SK-N-SH (cell line): ENCODE data around the gene BCAS3. TPM values are rescaled to one million over a fixed set of nuclear protein-coding genes. Genes with fewer than 3 reads are reported as not detected.

Source experiments
- CTCF ChIA-PET: fragments of 300-600, 350-600 bp; formaldehyde crosslinking; extraction: SDS; loops from one replicate; lab custom pipeline; 2021; lab: Yijun Ruan, JAX
- POLR2A ChIA-PET: fragments of 350-600 bp; sonication (Branson Sonifier 250); formaldehyde crosslinking; extraction: SDS; loops from one replicate; lab custom pipeline; 2020; ENCODE audit warnings: antibody characterized with exemption, inconsistent platforms; lab: Yijun Ruan, JAX
- DNase-seq: peaks from one replicate; pipeline ENCODE4 v3.0.0; 2012
- H2AFZ ChIP-seq: fragments of 200-600 bp; sonication (generic); 2 replicates; pipeline ENCODE4 v1.8.1; 2016; ENCODE audit warnings: antibody characterized with exemption, mild to moderate bottlenecking, low read depth
- H3F3A ChIP-seq: fragments of 200-600 bp; sonication (generic); replicated peaks from 2 replicates; pipeline ENCODE3; 2016; ENCODE audit warnings: antibody characterized with exemption, mild to moderate bottlenecking; ENCODE audit not compliant: insufficient read depth
- H3K27ac ChIP-seq, 2 experiments: fragments of 200-500 bp in 1 of 2; fragments of 200-600 bp in 1 of 2; sonication (Bioruptor generic) in 1 of 2; sonication (generic), shearing (Covaris generic) in 1 of 2; 2 replicates each; pipeline versions ENCODE4 v1.5.1 to v1.6.1; 2014 to 2016; ENCODE audit warnings: low read depth in 2 of 2, inconsistent platforms in 1 of 2, low read length in 1 of 2, mild to moderate bottlenecking in 1 of 2, mixed read lengths in 1 of 2
- H3K27me3 ChIP-seq: fragments of 200-600 bp; sonication (generic), shearing (Covaris generic); 2 replicates; pipeline ENCODE4 v1.6.1; 2016; ENCODE audit warnings: mixed run types; ENCODE audit not compliant: insufficient read depth
- H3K36me3 ChIP-seq, 2 experiments: fragments of 200-500 bp in 1 of 2; fragments of 200-600 bp in 1 of 2; sonication (Bioruptor generic) in 1 of 2; sonication (generic) in 1 of 2; replicated peaks in 1 of 2; 2 replicates each; pipeline versions ENCODE3 to v1.5.1; 2014 to 2016; ENCODE audit warnings: low read length in 1 of 2, mild to moderate bottlenecking in 1 of 2; ENCODE audit not compliant: insufficient read depth in 2 of 2, control insufficient read depth in 1 of 2
- H3K4me1 ChIP-seq, 2 experiments: fragments of 200-500 bp in 1 of 2; fragments of 200-600 bp in 1 of 2; sonication (Bioruptor generic) in 1 of 2; sonication (generic), shearing (Covaris generic) in 1 of 2; 2 replicates each; pipeline versions ENCODE4 v1.5.1 to v1.6.1; 2014 to 2016; ENCODE audit warnings: low read depth in 1 of 2, low read length in 1 of 2, mixed run types in 1 of 2; ENCODE audit not compliant: insufficient read depth in 2 of 2, control insufficient read depth in 1 of 2
- H3K4me2 ChIP-seq: fragments of 200-600 bp; sonication (generic), shearing (Covaris generic); 2 replicates; pipeline ENCODE4 v1.6.1; 2017; ENCODE audit warnings: mixed run types
- H3K4me3 ChIP-seq, 2 experiments: fragments of 200-500 bp in 1 of 2; fragments of 200-600 bp in 1 of 2; sonication (Bioruptor generic) in 1 of 2; sonication (generic), shearing (Covaris generic) in 1 of 2; 2 replicates each; pipeline versions ENCODE4 v1.5.1 to v1.8.1; 2014 to 2016; ENCODE audit warnings: low read depth in 2 of 2, inconsistent platforms in 1 of 2, low read length in 1 of 2, mild to moderate bottlenecking in 1 of 2, mixed read lengths in 1 of 2, moderate library complexity in 1 of 2
- H3K79me2 ChIP-seq: fragments of 200-600 bp; sonication (generic); 2 replicates; pipeline ENCODE4 v1.8.1; 2017; ENCODE audit warnings: mild to moderate bottlenecking; ENCODE audit not compliant: insufficient read depth
- H3K9ac ChIP-seq: fragments of 200-600 bp; sonication (generic); 2 replicates; pipeline ENCODE4 v1.6.1; 2017; ENCODE audit warnings: mixed run types
- H3K9me2 ChIP-seq: fragments of 200-600 bp; sonication (generic); 2 replicates; pipeline ENCODE4 v1.6.1; 2017; ENCODE audit warnings: mixed run types
- H3K9me3 ChIP-seq: fragments of 200-600 bp; sonication (generic); 2 replicates; pipeline ENCODE4 v1.6.1; 2017; ENCODE audit warnings: mixed run types, mild to moderate bottlenecking, moderate library complexity
- H4K20me1 ChIP-seq: fragments of 200-600 bp; sonication (generic); 2 replicates; pipeline ENCODE4 v1.6.1; 2017; ENCODE audit warnings: mild to moderate bottlenecking, mixed run types; ENCODE audit not compliant: insufficient read depth
- CHD2 ChIP-seq: fragments of 150-350 bp; IDR thresholded peaks from 2 replicates; pipeline ENCODE4 v1.6.1; 2018; ENCODE audit warnings: low read length; ENCODE audit not compliant: partially characterized antibody
- CTCF ChIP-seq: fragments of 200-600 bp; sonication (generic); IDR thresholded peaks from 2 replicates; pipeline ENCODE4 v1.6.1; 2017; ENCODE audit warnings: antibody characterized with exemption, mild to moderate bottlenecking, moderate library complexity
- EP300 ChIP-seq, 2 experiments: IDR thresholded peaks; 2 replicates each; pipeline versions ENCODE4 v1.4.0 to v1.6.1; 2012; ENCODE audit warnings: borderline replicate concordance in 1 of 2, low read depth in 1 of 2, low read length in 1 of 2
- FOSL2 ChIP-seq: IDR thresholded peaks from 2 replicates; pipeline ENCODE4 v1.4.0; 2012; ENCODE audit warnings: low read depth, mild to moderate bottlenecking, moderate library complexity, borderline replicate concordance
- FOXM1 ChIP-seq: IDR thresholded peaks from 2 replicates; pipeline ENCODE4 v1.4.0; 2012; ENCODE audit warnings: low read depth, mild to moderate bottlenecking
- JUND ChIP-seq: IDR thresholded peaks from 2 replicates; pipeline ENCODE4 v1.4.0; 2012
- MAX ChIP-seq: IDR thresholded peaks from 2 replicates; pipeline ENCODE4 v1.4.0; 2012; ENCODE audit warnings: low read depth
- MEF2A ChIP-seq: IDR thresholded peaks from 2 replicates; pipeline ENCODE4 v1.4.0; 2012; ENCODE audit warnings: low read depth, borderline replicate concordance
- NFIC ChIP-seq: IDR thresholded peaks from 2 replicates; pipeline ENCODE4 v1.4.0; 2012; ENCODE audit warnings: borderline replicate concordance
- NRF1 ChIP-seq: IDR thresholded peaks from 2 replicates; pipeline ENCODE4 v1.6.1; 2012; ENCODE audit warnings: low read depth, mild to moderate bottlenecking, low read length
- PBX3 ChIP-seq: IDR thresholded peaks from 2 replicates; pipeline ENCODE4; 2012
- RCOR1 ChIP-seq: fragments of 150-350 bp; IDR thresholded peaks from 2 replicates; pipeline ENCODE4 v1.6.1; 2017; ENCODE audit warnings: antibody characterized with exemption, low read length
- SMC3 ChIP-seq: IDR thresholded peaks from 2 replicates; pipeline ENCODE4 v1.6.1; 2012; ENCODE audit warnings: low read depth, low read length, improper control_type of control experiment
- TAF1 ChIP-seq: IDR thresholded peaks from 2 replicates; pipeline ENCODE4 v1.6.1; 2012; ENCODE audit warnings: low read depth, mild to moderate bottlenecking, low read length, moderate library complexity, borderline replicate concordance
- TCF12 ChIP-seq: IDR thresholded peaks from 2 replicates; pipeline ENCODE4 v1.4.0; 2012
- USF2 ChIP-seq: fragments of 150-350 bp; IDR thresholded peaks from 2 replicates; pipeline ENCODE4 v1.6.1; 2017; ENCODE audit warnings: antibody characterized with exemption, low read length, low read depth, borderline replicate concordance
- YY1 ChIP-seq: IDR thresholded peaks from 2 replicates; pipeline ENCODE4 v1.4.0; 2012; ENCODE audit warnings: low read depth, mild to moderate bottlenecking
- ZBTB33 ChIP-seq: IDR thresholded peaks from 2 replicates; pipeline ENCODE4 v1.4.0; 2012; ENCODE audit warnings: low read depth, borderline replicate concordance
- WGBS: methylation state at CpG from one replicate; pipeline ENCODE4 v1.1.6; 2017; ENCODE audit warnings: low lambda C conversion rate; 5-methylcytosine and 5-hydroxymethylcytosine counted together
- polyA plus RNA-seq, 3 experiments: library from polyadenylated mRNA; depleted of rRNA; stranded (reverse); fragments of >200 nt; gene quantifications; 2 replicates each; pipeline ENCODE4 v1.2.3, GENCODE V29; 2012

BCAS3 gene
- polyA plus RNA-seq, 1 of the 3 experiments (the other 2 are of a cell fraction), result 5.9 TPM

- no peak overlapping the region for H3K9ac ChIP-seq
- H4K20me1 ChIP-seq, result no peaks in the 10 kb centered on the region
- TF ChIP-seq TAF1, result no peak
- no peak for TF ChIP-seq JUND
- TF ChIP-seq PBX3, result no peak
- no peak for TF ChIP-seq FOXM1
- TF ChIP-seq FOSL2, result no peak
- no peak for TF ChIP-seq RCOR1
- no peak for TF ChIP-seq MEF2A
- no peak for TF ChIP-seq NRF1
- no peak for TF ChIP-seq USF2
- no peak for TF ChIP-seq SMC3
- no peak for TF ChIP-seq CTCF
- TF ChIP-seq TCF12, result no peak
- H3K27me3 ChIP-seq, result no peaks in the 10 kb centered on the region
- H3K79me2 ChIP-seq, result no peaks in the 10 kb centered on the region
- no peaks in the 10 kb centered on the region for H3F3A ChIP-seq
- no peaks in the 10 kb centered on the region for H3K4me1 ChIP-seq
- ChIA-PET POLR2A (no interaction called here), CTCF (no interaction called here)
- no peak overlapping the region for H3K27ac ChIP-seq
- no peak overlapping the region for H3K4me2 ChIP-seq
- no peaks in the 10 kb centered on the region for H3K36me3 ChIP-seq
- H3K9me3 ChIP-seq, result no peaks in the 10 kb centered on the region
- H3K9me2 ChIP-seq, result no peaks in the 10 kb centered on the region
- H3K4me3 ChIP-seq, result no peak overlapping the region
- WGBS, result 85% methylated on average over 7 of the region's 7 CpGs
- no peak for DNase-seq
- no peak overlapping the region for H2AFZ ChIP-seq
These were observed 95.9 kb downstream of the BCAS3 start for GRCh38 chr17:60773552-60773951.

- Histone ChIP-seq H3K27ac (no peak overlapping the region), H3K4me3 (no peak overlapping the region), H3K9me2 (no peaks in the 10 kb centered on the region), H4K20me1 (no peaks in the 10 kb centered on the region), H3K4me1 (no peaks in the 10 kb centered on the region), H3K9ac (no peak overlapping the region)
- CTCF ChIA-PET, result interaction anchor here (1.6 kb wide), 1 partner anchor 61 kb away, joined by 6 read pairs; no protein-coding TSS in a partner anchor
- TF ChIP-seq MAX, result no peak
- TF ChIP-seq ZBTB33, result no peak
- no peak for TF ChIP-seq NFIC
- TF ChIP-seq CHD2, result no peak
- no peak for TF ChIP-seq EP300 (IDR thresholded peaks at IDR 0.05; ENCODE audit: borderline replicate concordance in 1 of 2, low read depth in 1 of 2, low read length in 1 of 2)
- no peak for TF ChIP-seq NRF1
- TF ChIP-seq SMC3, result no peak
- TF ChIP-seq YY1, result no peak
- TF ChIP-seq, all 33 proteins: peak for 0
- H3K36me3 ChIP-seq, result no peaks in the 10 kb centered on the region
- H3K4me2 ChIP-seq, result no peak overlapping the region
- no peaks in the 10 kb centered on the region for H3K27me3 ChIP-seq
- H3K9me3 ChIP-seq, result no peaks in the 10 kb centered on the region
- POLR2A ChIA-PET, result no interaction called here
- H2AFZ ChIP-seq, result no peak overlapping the region
- no peaks in the 10 kb centered on the region for H3F3A ChIP-seq
- H3K79me2 ChIP-seq, result no peaks in the 10 kb centered on the region
- no peak for DNase-seq
These were observed 104.3 kb downstream of the BCAS3 start for GRCh38 chr17:60781880-60782412.
